Measurements from ENCODE around the gene OTUD6A. TPM values are rescaled to one million over a fixed set of nuclear protein-coding genes. Genes with fewer than 3 reads are reported as not detected.

The OTUD6A gene
- total RNA-seq, 2 experiments from 2014 or later = not detected

DNA sequence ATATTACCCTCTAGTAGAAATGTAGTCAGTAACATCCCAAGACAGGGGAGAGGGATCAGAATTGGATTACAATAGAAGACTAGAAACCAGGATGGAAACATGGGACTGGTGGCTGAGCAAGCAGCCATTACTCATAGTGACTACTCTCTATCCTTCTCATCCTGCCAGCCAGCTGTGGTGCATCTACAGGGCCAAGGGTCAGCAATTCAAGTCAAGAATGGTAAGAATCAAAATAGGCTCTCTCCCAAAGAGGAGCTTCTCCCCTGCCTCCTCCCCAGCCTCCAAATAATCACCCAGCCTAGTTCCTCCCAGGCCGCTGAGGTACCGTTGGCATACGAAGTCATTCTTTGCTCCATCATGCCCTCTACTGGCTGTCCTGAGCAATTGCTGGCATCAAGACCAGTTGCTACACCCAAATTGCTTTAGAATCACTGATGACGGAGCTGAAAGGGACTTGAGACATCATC, 31.9 kb upstream of the OTUD6A start:
- no peaks in the 10 kb centered on the region for H3K9me3 ChIP-seq (ENCODE audit: control insufficient read depth in 1 of 2, insufficient read depth in 1 of 2, low read length in 2 of 2)
- H3K4me3 Mint-ChIP-seq = no peak overlapping the region
- TF ChIP-seq, protein P1, sequence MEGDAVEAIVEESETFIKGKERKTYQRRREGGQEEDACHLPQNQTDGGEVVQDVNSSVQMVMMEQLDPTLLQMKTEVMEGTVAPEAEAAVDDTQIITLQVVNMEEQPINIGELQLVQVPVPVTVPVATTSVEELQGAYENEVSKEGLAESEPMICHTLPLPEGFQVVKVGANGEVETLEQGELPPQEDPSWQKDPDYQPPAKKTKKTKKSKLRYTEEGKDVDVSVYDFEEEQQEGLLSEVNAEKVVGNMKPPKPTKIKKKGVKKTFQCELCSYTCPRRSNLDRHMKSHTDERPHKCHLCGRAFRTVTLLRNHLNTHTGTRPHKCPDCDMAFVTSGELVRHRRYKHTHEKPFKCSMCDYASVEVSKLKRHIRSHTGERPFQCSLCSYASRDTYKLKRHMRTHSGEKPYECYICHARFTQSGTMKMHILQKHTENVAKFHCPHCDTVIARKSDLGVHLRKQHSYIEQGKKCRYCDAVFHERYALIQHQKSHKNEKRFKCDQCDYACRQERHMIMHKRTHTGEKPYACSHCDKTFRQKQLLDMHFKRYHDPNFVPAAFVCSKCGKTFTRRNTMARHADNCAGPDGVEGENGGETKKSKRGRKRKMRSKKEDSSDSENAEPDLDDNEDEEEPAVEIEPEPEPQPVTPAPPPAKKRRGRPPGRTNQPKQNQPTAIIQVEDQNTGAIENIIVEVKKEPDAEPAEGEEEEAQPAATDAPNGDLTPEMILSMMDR (IDR thresholded peaks at IDR 0.05) = peak; percentile 35

DNA sequence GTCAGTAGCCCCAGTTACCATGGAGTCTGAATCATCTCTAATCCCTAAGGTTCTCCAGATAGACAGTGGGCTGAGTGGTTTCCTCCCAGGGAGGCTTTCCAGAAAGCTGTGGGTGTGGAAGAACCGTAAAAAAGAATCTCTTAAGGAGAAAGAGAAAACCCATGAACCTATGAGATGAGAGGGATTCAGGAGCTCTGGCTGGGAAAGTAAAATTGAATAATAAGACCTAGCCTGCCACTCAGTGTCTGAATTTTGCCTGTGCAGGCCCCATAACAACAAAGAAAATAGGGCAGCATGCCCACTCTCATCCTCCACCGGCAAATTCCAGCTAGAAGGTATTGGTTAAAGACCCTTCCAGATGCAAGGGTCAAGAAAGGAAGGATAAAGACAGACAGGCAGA, 29.5 kb upstream of the OTUD6A start:
- no peak for ATAC-seq (ENCODE audit: poor library complexity)
- H3K27ac ChIP-seq (ENCODE audit: low read depth in 1 of 2, low read length in 2 of 2) = no peak overlapping the region
- Mint-ChIP-seq H3K27ac (no peak overlapping the region), H3K4me1 (ENCODE audit: low read depth) (peaks cover 3% of the 10 kb centered on the region), H3K4me3 (no peak overlapping the region), H3K9me3 (no peaks in the 10 kb centered on the region), H3K27me3 (no peaks in the 10 kb centered on the region), H3K36me3 (ENCODE audit: low read depth) (no peaks in the 10 kb centered on the region)
- TF ChIP-seq, protein P1 (IDR thresholded peaks at IDR 0.05) = no peak
- H3K27me3 ChIP-seq (ENCODE audit: control insufficient read depth in 1 of 2, insufficient read depth in 2 of 2, low read length in 2 of 2) = no peaks in the 10 kb centered on the region
- peaks cover 12% of the 10 kb centered on the region for H3K4me1 ChIP-seq (ENCODE audit: insufficient read depth, low read length)
- DNase-seq = no peak
- no peaks in the 10 kb centered on the region for H3K36me3 ChIP-seq (ENCODE audit: insufficient read depth, low read length)
- ChIA-PET POLR2A (no interaction called here), CTCF (no interaction called here)
- H3K4me3 ChIP-seq (ENCODE audit: low read length) = no peak overlapping the region
- intact Hi-C loops (cut with DNase I, micrococcal nuclease) = loop anchor here in 1 of 2 experiments (5.0 kb wide), 1 partner anchor 100 kb away; the partner anchor contains the start of gene IGBP1
- no peaks in the 10 kb centered on the region for H3K9me3 ChIP-seq (ENCODE audit: control insufficient read depth in 1 of 2, insufficient read depth in 1 of 2, low read length in 2 of 2)

More for the DNA sequence above, 31.9 kb upstream of the OTUD6A start:
- H3K9me3 Mint-ChIP-seq = no peaks in the 10 kb centered on the region
- Histone ChIP-seq H3K27ac (ENCODE audit: low read depth in 1 of 2, low read length in 2 of 2) (no peak overlapping the region), H3K36me3 (ENCODE audit: insufficient read depth, low read length) (no peaks in the 10 kb centered on the region), H3K4me3 (ENCODE audit: low read length) (no peak overlapping the region), H3K4me1 (ENCODE audit: insufficient read depth, low read length) (peaks cover 17% of the 10 kb centered on the region), H3K27me3 (ENCODE audit: control insufficient read depth in 1 of 2, insufficient read depth in 2 of 2, low read length in 2 of 2) (no peaks in the 10 kb centered on the region)
- H3K4me1 Mint-ChIP-seq (ENCODE audit: low read depth) = peaks cover 19% of the 10 kb centered on the region
- POLR2A ChIA-PET = no interaction called here
- ATAC-seq (ENCODE audit: poor library complexity) (no peak), DNase-seq (peak in 11 of 14 experiments; percentile 5 to 62 (median 27))
- no peak overlapping the region for H3K27ac Mint-ChIP-seq
- no peaks in the 10 kb centered on the region for H3K36me3 Mint-ChIP-seq (ENCODE audit: low read depth)
- CTCF ChIA-PET = interaction anchor here (0.8 to 1.7 kb wide), 2 partner anchors 52 to 103 kb away, joined by 3 to 5 read pairs; partner anchors contain the start of gene IGBP1
- no peaks in the 10 kb centered on the region for H3K27me3 Mint-ChIP-seq
- intact Hi-C loops (cut with DNase I, micrococcal nuclease) = loop anchor here in 1 of 2 experiments (5.0 kb wide), 1 partner anchor 102 kb away; the partner anchor contains the start of gene IGBP1

DNA sequence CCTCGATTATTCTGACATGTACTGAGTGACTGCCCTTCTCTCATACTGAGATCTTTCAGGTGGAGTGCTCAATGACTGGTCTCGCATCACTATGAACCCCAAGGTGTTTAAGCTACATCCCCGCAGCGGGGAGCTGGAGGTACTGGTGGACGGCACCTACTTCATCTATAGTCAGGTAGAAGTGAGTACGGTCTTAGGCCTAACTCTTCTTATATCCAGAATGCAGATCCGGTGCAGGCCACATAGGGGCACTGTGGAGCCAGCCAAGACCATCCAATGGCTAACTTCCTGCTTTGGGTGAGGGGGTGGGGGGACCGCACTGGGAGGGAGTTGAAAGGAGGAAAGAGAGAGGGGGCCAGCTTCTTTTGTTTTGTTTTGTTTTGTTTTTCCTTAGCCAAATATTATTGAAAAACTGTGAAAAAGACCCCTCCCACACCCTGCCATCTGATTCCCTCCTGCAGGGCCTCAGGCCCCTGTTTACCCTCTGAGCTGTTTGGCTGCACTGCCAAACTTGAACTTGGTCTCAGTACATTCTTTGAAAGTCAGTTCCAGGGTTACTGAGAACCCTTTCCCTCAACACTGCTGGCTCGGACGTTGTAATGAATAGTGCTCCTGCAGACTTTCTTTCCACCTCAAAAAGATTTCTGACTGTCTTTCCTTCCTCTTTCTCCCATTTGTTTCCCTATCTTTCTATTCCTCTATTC, 28.8 kb upstream of the OTUD6A start:
- Mint-ChIP-seq H3K4me3 (no peak overlapping the region), H3K9me3 (no peaks in the 10 kb centered on the region), H3K36me3 (ENCODE audit: low read depth) (no peaks in the 10 kb centered on the region), H3K4me1 (ENCODE audit: low read depth) (peaks cover 3% of the 10 kb centered on the region), H3K27ac (no peak overlapping the region), H3K27me3 (no peaks in the 10 kb centered on the region)
- DNase-seq (peak in 9 of 14 experiments; percentile 2 to 35 (median 13)), ATAC-seq (ENCODE audit: poor library complexity) (no peak)
- intact Hi-C loops (cut with DNase I, micrococcal nuclease) = loop anchor here in 1 of 2 experiments (5.0 kb wide), 1 partner anchor 99 kb away; the partner anchor contains the start of gene IGBP1
- POLR2A ChIA-PET = no interaction called here
- Histone ChIP-seq H3K36me3 (ENCODE audit: insufficient read depth, low read length) (no peaks in the 10 kb centered on the region), H3K4me1 (ENCODE audit: insufficient read depth, low read length) (peaks cover 12% of the 10 kb centered on the region), H3K27me3 (ENCODE audit: control insufficient read depth in 1 of 2, insufficient read depth in 2 of 2, low read length in 2 of 2) (no peaks in the 10 kb centered on the region), H3K27ac (ENCODE audit: low read depth in 1 of 2, low read length in 2 of 2) (no peak overlapping the region), H3K9me3 (ENCODE audit: control insufficient read depth in 1 of 2, insufficient read depth in 1 of 2, low read length in 2 of 2) (no peaks in the 10 kb centered on the region), H3K4me3 (ENCODE audit: low read length) (no peak overlapping the region)
- TF ChIP-seq, protein P1 (IDR thresholded peaks at IDR 0.05) = peak; percentile 22
- CTCF ChIA-PET = no interaction called here

All from CD4-positive, alpha-beta T cell (primary cell).